ENCODE measurements around the gene APOD.
"Not testable (repeated sequence)": the region's sequence is repeated elsewhere in the genome, so short reads cannot be mapped to it uniquely, and the experiment has no call there.

Gene APOD

DNA sequence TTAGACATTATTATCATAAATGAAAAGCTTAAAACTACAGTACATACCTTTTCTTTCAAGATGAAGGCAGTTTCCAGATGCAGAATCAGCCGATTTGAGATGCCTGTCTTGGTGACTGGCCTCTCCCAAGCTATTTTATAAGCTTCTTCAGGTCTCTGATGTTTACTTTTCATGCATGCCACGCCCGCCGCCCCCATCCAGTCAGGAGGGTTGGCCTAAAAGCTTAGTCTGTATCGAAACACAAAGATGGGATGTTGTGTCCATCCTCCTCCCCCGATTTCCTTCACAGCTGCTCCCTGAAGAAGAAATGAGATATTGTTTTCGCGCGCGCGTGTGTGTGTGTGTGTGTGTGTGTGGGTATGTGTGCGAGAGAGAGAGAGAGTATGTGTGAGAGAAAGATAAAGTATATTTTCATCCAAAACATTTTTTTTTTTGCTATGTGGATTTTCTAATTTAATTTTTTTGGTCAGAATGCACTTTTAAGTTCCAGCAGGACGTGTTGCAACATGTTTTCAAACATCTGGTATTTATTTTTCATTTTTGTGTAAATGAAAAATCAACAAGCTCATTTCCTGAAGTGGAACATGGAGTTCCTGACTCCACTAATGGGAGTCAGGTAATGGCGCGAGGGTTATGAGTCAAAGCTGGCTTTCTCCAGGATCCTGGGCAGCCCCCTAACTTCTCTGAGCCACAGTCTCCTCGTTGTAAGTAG, at the start of gene APOD:
APOD (minus strand) TSS at position 110 of the 712 bp plus-strand sequence. CDS start 4,479 bp downstream, outside the sequence.
- no peak within 1 kb of the TSS for H3K4me3 ChIP-seq (ENCODE audit: low read depth, low read length)
- TF ChIP-seq MAX (IDR thresholded peaks at IDR 0.05; ENCODE audit: low read depth, low read length) = no peak
- no peak for TF ChIP-seq MYC (IDR thresholded peaks at IDR 0.05; ENCODE audit: low read depth, low read length)
- TF ChIP-seq POLR2A (IDR thresholded peaks at IDR 0.05; ENCODE audit: extremely low read depth, insufficient read length) = no peak
- no peak for DNase-seq (ENCODE audit: low read depth)

- DNase-seq (ENCODE audit: low read depth); H3K4me3 ChIP-seq (ENCODE audit: low read depth, low read length): not testable (repeated sequence)
Observed at GRCh38 chr3:195633351-195633750, 49.6 kb upstream of the APOD start.

DNA sequence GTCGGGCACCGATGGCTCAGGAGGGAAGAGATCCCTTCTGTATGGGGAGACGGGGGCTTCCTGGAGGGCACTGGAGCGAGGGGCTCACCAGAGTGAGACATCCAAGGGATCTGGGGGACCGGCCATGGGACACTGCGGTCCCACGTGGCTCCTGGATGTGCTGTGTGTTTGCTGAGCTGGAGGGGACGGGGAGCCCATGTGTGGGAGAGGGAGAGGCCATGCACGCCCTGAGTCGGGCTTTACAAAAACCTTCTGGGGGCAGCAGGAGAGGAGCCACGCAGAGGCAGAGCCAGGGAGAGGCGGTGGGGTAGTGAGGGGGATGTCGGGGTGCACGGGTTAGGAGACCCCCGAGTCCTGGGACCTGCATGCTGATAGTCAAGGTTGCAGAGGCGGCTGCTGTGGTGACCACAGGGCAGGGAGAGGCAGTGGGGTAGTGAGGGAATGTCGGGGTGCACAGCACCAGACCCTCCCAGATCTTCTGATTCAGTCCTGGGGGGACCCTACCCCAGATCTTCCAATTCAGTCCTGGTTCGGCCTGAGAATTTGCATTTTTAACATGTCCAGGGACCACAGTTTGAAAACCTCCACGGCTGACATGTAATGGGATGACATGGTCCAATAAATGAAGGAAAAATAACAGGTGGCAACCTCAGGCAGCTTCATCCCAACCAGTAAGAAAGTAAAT, 48.9 kb upstream of the APOD start:
- H3K4me3 ChIP-seq (ENCODE audit: low read depth, low read length); DNase-seq (ENCODE audit: low read depth): not testable (repeated sequence)

DNA sequence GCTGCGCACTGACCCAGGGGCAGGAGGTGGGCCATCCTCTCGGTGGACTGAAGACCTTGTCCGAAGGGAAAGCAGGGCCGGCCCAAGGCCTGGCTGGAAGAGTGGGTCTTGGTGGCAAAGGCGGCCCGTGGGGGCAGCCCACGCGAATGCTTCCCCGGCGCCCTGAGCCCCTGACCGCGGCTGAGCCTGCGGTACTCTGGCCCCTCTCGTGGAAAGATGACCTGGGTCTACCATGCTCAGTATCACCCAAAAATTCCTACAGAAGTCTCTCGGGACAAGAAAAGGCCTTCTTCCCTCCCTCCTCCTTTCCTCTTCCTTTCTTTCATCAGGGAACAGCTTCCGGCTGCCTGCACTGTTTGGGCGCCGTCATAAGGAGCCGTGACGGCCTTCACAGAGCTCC, 48.3 kb upstream of the APOD start:
- not testable (repeated sequence) for H3K4me3 ChIP-seq (ENCODE audit: low read depth, low read length); DNase-seq (ENCODE audit: low read depth)

DNA sequence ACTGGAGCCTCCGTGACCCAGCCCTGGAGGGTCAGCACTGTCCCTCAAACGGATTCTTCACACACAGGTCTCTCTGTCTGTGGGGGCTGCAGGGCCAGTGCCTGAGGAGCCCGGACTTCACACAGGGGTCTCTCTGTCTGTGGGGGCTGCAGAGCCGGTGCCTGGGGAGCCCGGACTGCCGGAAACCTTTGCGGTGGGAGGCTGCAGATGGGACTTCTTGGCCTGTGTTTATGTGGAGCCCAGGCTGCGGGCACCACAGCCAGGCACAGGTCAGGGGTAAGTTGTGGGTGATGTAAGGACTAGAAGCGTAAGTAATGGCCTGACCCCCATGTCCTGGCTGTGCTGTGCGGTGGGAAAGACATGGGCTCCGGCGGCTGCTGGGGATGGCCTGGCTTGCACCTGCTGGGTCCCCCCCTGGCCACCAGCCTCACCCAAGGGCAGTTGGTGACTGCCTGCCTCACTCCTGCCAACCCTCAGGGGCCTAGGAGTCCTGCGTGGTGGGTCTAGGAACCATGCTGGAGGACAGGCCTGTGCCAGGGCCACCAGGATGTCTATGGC, 47.3 kb upstream of the APOD start:
- not testable (repeated sequence) for H3K4me3 ChIP-seq (ENCODE audit: low read depth, low read length); DNase-seq (ENCODE audit: low read depth)

- H3K4me3 ChIP-seq (ENCODE audit: low read depth, low read length); DNase-seq (ENCODE audit: low read depth): not testable (repeated sequence)
Observed at GRCh38 chr3:195630086-195630917, 46.6 kb upstream of the APOD start.

GRCh38 chr3:195629682-195630081, 45.9 kb upstream of the APOD start:
- H3K4me3 ChIP-seq (ENCODE audit: low read depth, low read length); DNase-seq (ENCODE audit: low read depth): not testable (repeated sequence)

DNA sequence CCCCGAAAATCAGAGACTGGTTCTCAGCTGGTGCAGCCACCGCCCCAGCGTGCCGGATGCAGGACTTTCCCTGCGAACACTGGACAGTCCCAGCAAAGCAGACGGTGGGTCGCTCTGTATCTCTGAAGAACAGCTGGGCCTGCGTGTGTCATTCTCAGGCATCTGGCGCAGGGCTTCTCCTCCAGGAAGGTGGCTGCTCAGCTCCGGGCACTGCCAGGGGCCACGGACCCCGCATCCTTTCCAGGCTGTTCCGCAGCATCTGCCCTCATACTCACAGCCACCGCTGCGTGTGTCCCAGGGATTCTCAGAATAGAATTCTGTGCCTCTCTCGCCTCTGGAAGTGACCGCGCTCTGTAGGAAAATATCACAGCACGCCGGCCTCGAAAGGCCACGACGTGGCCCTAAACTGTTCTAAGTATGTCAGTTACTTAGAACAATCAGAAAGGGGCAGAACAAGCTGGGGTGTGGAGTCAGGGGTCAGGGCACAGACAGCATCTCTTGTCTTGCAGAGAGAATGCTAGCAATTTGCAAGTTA, 44.7 kb upstream of the APOD start:
- not testable (repeated sequence) for DNase-seq (ENCODE audit: low read depth); H3K4me3 ChIP-seq (ENCODE audit: low read depth, low read length)

GRCh38 chr3:195627515-195628385, 44.0 kb upstream of the APOD start:
- not testable (repeated sequence) for DNase-seq (ENCODE audit: low read depth); H3K4me3 ChIP-seq (ENCODE audit: low read depth, low read length)

DNA sequence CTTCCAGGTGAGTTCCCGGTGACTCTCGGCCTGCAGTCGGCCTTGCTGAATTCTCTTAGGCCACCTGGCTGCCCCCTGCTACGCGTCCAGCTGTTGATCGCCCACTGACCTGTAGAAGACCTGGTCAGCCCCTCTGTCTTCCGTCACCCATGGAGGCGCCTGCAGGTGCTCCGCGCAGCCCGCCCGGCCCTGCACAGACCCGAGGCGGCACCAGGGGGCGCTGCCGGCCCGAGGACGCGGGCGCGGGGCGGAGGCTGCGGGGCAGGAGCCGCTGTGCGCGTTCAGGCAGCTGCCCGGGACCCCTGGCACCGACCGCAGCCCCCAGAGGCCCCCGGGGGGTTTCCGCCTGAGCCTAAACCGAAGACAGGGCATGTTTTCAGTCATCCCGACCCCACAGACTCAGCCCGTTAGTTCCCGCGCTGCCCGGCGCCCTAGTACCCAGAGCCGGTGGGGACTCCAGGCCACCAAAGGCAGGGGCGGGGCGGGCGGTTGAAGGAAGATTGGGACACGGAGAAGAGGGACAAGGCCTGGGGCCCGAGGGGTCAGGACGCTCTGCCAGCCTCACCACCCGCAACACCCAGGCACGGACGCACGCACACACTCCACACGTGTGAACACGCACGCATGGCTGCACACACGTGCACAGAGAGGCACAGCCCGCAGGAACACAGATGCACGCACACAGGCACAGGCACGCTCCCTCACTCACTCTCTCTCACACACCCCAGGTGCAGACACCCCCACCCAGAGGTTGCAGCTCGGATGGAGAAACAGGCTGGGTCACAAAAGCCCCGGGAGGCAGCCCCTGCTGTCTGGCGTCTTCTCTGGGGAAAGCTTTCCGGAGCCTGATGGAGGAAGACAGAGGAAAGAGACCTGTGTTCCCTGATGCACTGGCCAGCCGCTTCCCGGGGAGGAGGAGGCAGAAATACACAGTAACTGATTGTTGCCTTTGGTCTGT, 41.1 kb upstream of the APOD start:
- not testable (repeated sequence) for H3K4me3 ChIP-seq (ENCODE audit: low read depth, low read length); DNase-seq (ENCODE audit: low read depth)

- H3K4me3 ChIP-seq (ENCODE audit: low read depth, low read length); DNase-seq (ENCODE audit: low read depth): not testable (repeated sequence)
Observed at GRCh38 chr3:195624171-195624570, 40.4 kb upstream of the APOD start.

GRCh38 chr3:195623217-195623965, 39.7 kb upstream of the APOD start:
- H3K4me3 ChIP-seq (ENCODE audit: low read depth, low read length); DNase-seq (ENCODE audit: low read depth): not testable (repeated sequence)

DNA sequence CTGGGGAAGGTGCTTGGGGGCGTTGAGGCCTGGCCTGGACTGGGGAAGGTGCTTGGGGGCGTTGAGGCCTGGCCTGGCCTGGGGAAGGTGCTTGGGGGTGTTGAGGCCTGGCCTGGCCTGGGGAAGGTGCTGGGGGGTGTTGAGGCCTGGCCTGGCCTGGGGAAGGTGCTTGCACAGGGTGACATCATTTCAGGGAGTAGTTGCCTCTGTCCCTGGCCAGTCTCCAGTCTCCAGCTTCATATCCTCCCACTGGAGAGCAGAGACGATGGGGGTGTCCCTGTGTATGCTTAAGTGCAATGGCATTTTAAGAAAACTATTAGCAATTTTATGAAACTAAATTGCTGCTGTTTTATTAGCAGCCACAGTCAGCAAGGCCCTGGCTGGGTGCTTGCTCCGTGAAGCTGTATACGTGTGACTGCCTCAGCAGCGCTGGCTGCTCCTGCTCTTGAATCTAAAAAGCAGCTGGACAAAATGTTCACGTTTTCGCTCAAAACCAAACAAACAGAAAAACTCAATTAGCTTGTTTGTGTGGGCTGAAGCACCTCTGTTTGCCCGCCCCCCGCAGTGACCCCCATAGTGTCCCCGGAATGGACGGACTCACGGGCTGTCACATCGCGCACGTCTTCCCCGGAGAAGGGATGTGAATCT, 38.9 kb upstream of the APOD start:
- not testable (repeated sequence) for DNase-seq (ENCODE audit: low read depth); H3K4me3 ChIP-seq (ENCODE audit: low read depth, low read length)

GRCh38 chr3:195622012-195622411, 38.3 kb upstream of the APOD start:
- not testable (repeated sequence) for H3K4me3 ChIP-seq (ENCODE audit: low read depth, low read length); DNase-seq (ENCODE audit: low read depth)

DNA sequence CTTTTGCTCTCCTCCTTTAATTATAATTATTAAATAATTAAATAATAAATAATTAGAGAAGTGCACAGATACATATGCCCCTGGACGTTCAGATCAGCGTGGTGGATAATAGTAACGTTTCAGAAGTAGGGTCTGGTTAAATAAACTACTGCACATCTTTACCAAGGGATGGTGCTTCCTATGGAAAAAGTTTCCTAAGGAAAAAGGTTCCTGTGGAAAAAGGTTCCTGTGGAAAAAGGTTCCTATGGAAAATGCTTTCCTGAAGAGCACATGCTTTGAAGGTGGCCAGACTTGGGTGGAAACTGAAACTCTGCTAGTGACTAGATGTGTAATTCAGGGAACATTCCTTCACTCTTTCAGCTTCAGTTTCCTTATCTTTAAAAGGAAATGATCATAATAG, 37.4 kb upstream of the APOD start:
- not testable (repeated sequence) for H3K4me3 ChIP-seq (ENCODE audit: low read depth, low read length); DNase-seq (ENCODE audit: low read depth)
